ENCODE results near the gene PIAS3.
"Not testable (repeated sequence)": the region's sequence is repeated elsewhere in the genome, so short reads cannot be mapped to it uniquely, and the experiment has no call there.

The PIAS3 gene

GRCh38 chr1:145822779-145823331 lies 36.0 kb downstream of the PIAS3 start:
- DNase-seq = not testable (repeated sequence)

GRCh38 chr1:145818095-145818494 lies 40.8 kb downstream of the PIAS3 start:
- DNase-seq = not testable (repeated sequence)

GRCh38 chr1:145812977-145813810 lies 45.7 kb downstream of the PIAS3 start:
- not testable (repeated sequence) for DNase-seq

- DNase-seq = no peak
These were observed 52.0 kb downstream of the PIAS3 start for GRCh38 chr1:145806844-145807243.

GRCh38 chr1:145806408-145806807 lies 52.5 kb downstream of the PIAS3 start:
- DNase-seq = no peak

GRCh38 chr1:145805057-145805456 lies 53.8 kb downstream of the PIAS3 start:
- no peak for DNase-seq

- no peak for DNase-seq
These were observed 54.4 kb downstream of the PIAS3 start for GRCh38 chr1:145804235-145805045.

GRCh38 chr1:145799806-145800205 lies 59.1 kb downstream of the PIAS3 start:
- DNase-seq = no peak
